B cell (primary cell): ENCODE results near the gene PEPD.

Experiments
- CTCF ChIP-seq: fragments of 200-600 bp; IDR thresholded peaks from one replicate; pipeline ENCODE4 v1.8.0; 2022; ENCODE audit warnings: antibody characterized with exemption, mild to moderate bottlenecking
- EZH2 ChIP-seq: IDR thresholded peaks from 2 replicates; pipeline ENCODE4 v1.6.1; 2012; ENCODE audit warnings: borderline replicate concordance, low read depth, mild to moderate bottlenecking, moderate library complexity, low read length; ENCODE audit not compliant: insufficient read depth, poor library complexity, severe bottlenecking

GRCh38 chr19:33535226-33535625, 13.6 kb upstream of the PEPD start:
- TF ChIP-seq CTCF (no peak), EZH2 (no peak)
